OCI-LY1 (cell line): ENCODE data around the gene AKT1.
A peak's percentile ranks its signal among the peaks of the same experiment; 100 is the strongest.

Source experiments
- H2AFZ ChIP-seq: fragments of 200-600 bp; sonication (generic), shearing (Covaris generic); 2 replicates; pipeline ENCODE4 v1.6.0; 2014; ENCODE audit warnings: antibody characterized with exemption, mild to moderate bottlenecking, low read length
- H3F3A ChIP-seq: fragments of 200-600 bp; sonication (generic), shearing (Covaris generic); 2 replicates; pipeline ENCODE4 v1.6.0; 2014; ENCODE audit warnings: mild to moderate bottlenecking, antibody characterized with exemption, low read length, moderate library complexity; ENCODE audit not compliant: insufficient read depth
- H3K27ac ChIP-seq: fragments of 200-600 bp; sonication (generic); 2 replicates; pipeline ENCODE4 v1.5.1; 2014; ENCODE audit warnings: low read length, mixed run types, mild to moderate bottlenecking, low read depth; ENCODE audit not compliant: poor library complexity, severe bottlenecking
- H3K27me3 ChIP-seq: fragments of 200-600 bp; sonication (generic); 2 replicates; pipeline ENCODE4 v1.6.0; 2014; ENCODE audit warnings: antibody characterized with exemption, mild to moderate bottlenecking, low read length, moderate library complexity; ENCODE audit not compliant: insufficient read depth
- H3K36me3 ChIP-seq: fragments of 200-600 bp; sonication (generic); 2 replicates; pipeline ENCODE4 v1.6.1; 2014; ENCODE audit warnings: mild to moderate bottlenecking, antibody characterized with exemption, low read length, moderate library complexity, mixed read lengths; ENCODE audit not compliant: insufficient read depth
- H3K4me1 ChIP-seq: fragments of 200-600 bp; sonication (generic); 2 replicates; pipeline ENCODE4 v1.5.1; 2014; ENCODE audit warnings: mild to moderate bottlenecking, low read length, moderate library complexity; ENCODE audit not compliant: insufficient read depth, severe bottlenecking
- H3K4me2 ChIP-seq: fragments of 200-600 bp; sonication (generic), shearing (Covaris generic); 2 replicates; pipeline ENCODE4 v1.6.1; 2014; ENCODE audit warnings: low read length
- H3K4me3 ChIP-seq: fragments of 200-600 bp; sonication (generic); 2 replicates; pipeline ENCODE4 v1.5.1; 2014; ENCODE audit warnings: low read length, low read depth, mild to moderate bottlenecking, mixed read lengths; ENCODE audit not compliant: poor library complexity, severe bottlenecking
- H3K79me2 ChIP-seq: fragments of 200-600 bp; shearing (Covaris generic); 2 replicates; pipeline ENCODE4 v1.6.1; 2016; ENCODE audit warnings: mixed run types, low read length, mixed read lengths; ENCODE audit not compliant: insufficient read depth
- H3K9ac ChIP-seq: fragments of 200-600 bp; sonication (generic), shearing (Covaris generic); 2 replicates; pipeline ENCODE4 v1.6.1; 2014; ENCODE audit warnings: mild to moderate bottlenecking, low read length, mixed read lengths
- H3K9me2 ChIP-seq: fragments of 200-600 bp; sonication (generic), shearing (Covaris generic); 2 replicates; pipeline ENCODE4 v1.6.1; 2014; ENCODE audit warnings: low read depth, mild to moderate bottlenecking, low read length, mixed read lengths
- H3K9me3 ChIP-seq: fragments of 200-600 bp; shearing (Covaris generic); 2 replicates; pipeline ENCODE4 v1.6.1; 2014; ENCODE audit warnings: low read length, mixed read lengths
- H4K20me1 ChIP-seq: fragments of 200-600 bp; sonication (generic), shearing (Covaris generic); 2 replicates; pipeline ENCODE4 v1.6.0; 2016; ENCODE audit warnings: mild to moderate bottlenecking, low read length; ENCODE audit not compliant: insufficient read depth
- EZH2 ChIP-seq: fragments of 200-600 bp; sonication (generic), shearing (Covaris generic); IDR thresholded peaks from 2 replicates; pipeline ENCODE4 v1.8.0; 2017; ENCODE audit warnings: borderline replicate concordance, mixed run types, mild to moderate bottlenecking, antibody characterized with exemption, low read length, moderate library complexity, mixed read lengths
- TF ChIP-seq, protein P1 (sequence below): fragments of 200-600 bp; sonication (generic), shearing (Covaris generic); IDR thresholded peaks from 2 replicates; pipeline ENCODE4 v1.5.1; 2017; ENCODE audit warnings: mild to moderate bottlenecking, antibody characterized with exemption, low read length, moderate library complexity, mixed read lengths

AKT1 gene

DNA sequence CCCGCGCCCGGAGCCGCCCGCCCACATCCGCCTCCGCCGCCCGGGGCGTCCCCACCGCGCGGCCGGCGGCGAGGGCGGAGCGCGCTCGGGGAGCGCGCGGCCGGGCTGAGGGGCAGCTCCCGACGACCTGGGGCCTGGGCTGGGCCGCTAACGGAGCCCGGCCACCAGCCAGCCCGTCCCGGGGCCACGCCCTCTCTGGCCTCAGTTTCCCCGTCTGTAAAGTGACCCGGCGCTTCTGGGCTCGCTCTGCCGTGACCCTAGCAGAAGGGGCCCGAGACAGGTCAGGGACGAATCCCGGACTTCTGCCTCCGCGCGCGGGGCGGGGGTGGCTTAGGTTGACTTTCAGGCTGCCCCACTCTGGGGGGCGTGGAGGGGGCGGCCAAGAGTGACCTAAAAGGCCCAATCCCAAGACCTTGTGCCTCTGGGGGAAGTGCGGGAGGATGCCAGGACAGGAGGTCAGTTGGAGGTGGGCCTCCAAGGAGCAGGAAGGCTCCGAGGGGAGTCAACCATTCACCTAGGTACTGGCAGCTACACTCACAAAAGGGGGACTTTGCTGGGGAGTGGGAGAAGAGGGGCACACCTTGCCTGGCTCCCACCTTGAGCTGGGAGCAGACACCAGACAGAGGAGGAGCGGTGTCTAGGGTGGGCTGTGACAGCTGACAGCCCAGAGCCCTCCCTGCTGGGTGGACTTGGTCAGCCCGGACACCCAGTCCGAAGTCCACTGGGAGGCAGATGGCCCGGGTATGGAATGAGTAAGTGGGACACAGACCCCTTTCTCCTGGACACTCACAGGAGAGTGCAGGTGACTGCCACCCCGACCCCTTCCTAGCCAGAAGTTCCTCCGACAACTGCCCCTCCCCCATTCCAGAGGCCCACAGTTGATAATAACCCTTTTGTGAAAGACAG is 486 bp upstream of the AKT1 start:
- H3K4me2 ChIP-seq, result peak overlapping the region; percentile 71
- peak overlapping the region; percentile 55 for H3K4me3 ChIP-seq
- H3K27me3 ChIP-seq, result peaks cover 5% of the 10 kb centered on the region; the same call in 1 of the 2 replicates
- peaks cover 9% of the 10 kb centered on the region for H3F3A ChIP-seq
- H3K36me3 ChIP-seq, result peaks cover 7% of the 10 kb centered on the region; the same call in 1 of the 2 replicates
- peak overlapping the region; percentile 61; the same call in 1 of the 2 replicates for H3K9ac ChIP-seq
- no peak overlapping the region for H2AFZ ChIP-seq
- peaks cover 31% of the 10 kb centered on the region for H3K4me1 ChIP-seq
- H3K27ac ChIP-seq, result no peak overlapping the region
- H3K79me2 ChIP-seq, result no peaks in the 10 kb centered on the region
- no peaks in the 10 kb centered on the region for H4K20me1 ChIP-seq
- no peaks in the 10 kb centered on the region for H3K9me3 ChIP-seq
- TF ChIP-seq, protein P1, sequence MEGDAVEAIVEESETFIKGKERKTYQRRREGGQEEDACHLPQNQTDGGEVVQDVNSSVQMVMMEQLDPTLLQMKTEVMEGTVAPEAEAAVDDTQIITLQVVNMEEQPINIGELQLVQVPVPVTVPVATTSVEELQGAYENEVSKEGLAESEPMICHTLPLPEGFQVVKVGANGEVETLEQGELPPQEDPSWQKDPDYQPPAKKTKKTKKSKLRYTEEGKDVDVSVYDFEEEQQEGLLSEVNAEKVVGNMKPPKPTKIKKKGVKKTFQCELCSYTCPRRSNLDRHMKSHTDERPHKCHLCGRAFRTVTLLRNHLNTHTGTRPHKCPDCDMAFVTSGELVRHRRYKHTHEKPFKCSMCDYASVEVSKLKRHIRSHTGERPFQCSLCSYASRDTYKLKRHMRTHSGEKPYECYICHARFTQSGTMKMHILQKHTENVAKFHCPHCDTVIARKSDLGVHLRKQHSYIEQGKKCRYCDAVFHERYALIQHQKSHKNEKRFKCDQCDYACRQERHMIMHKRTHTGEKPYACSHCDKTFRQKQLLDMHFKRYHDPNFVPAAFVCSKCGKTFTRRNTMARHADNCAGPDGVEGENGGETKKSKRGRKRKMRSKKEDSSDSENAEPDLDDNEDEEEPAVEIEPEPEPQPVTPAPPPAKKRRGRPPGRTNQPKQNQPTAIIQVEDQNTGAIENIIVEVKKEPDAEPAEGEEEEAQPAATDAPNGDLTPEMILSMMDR, result no peak
- no peak for TF ChIP-seq EZH2
- no peaks in the 10 kb centered on the region for H3K9me2 ChIP-seq

DNA sequence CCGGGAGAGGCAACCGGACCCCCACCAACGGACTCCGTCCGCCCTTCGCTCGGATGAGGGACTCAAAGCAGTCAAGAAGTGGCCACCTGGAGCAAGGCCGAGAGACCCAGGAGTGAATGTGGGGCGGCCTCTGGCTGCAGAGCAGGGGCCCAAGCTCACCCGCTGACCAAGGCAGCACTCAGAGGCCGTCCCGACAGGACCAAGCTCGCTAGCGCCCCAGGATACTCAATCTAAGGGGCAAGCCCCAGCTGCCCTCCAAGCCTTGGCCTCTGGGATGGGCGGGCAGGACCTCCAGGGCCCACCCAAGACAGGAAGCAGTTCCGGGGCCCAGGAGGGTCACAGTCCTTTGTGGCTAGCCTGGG is 936 bp downstream of the AKT1 start:
- Histone ChIP-seq H3K9ac (peak overlapping the region; percentile 78), H3K4me3 (peak overlapping the region; percentile 89), H3K9me3 (no peaks in the 10 kb centered on the region), H3K9me2 (no peaks in the 10 kb centered on the region), H3K4me1 (peaks cover 26% of the 10 kb centered on the region), H3K27me3 (peaks cover under 1% of the 10 kb centered on the region; the same call in 1 of the 2 replicates), H3F3A (peaks cover 4% of the 10 kb centered on the region), H4K20me1 (no peaks in the 10 kb centered on the region), H2AFZ (no peak overlapping the region), H3K79me2 (no peaks in the 10 kb centered on the region), H3K36me3 (peaks cover 15% of the 10 kb centered on the region; the same call in 1 of the 2 replicates), H3K27ac (peak overlapping the region; percentile 2), H3K4me2 (peak overlapping the region; percentile 96)
- TF ChIP-seq EZH2, result no peak
- TF ChIP-seq, protein P1, result peak; percentile 19; the same call in 1 of the 2 replicates

DNA sequence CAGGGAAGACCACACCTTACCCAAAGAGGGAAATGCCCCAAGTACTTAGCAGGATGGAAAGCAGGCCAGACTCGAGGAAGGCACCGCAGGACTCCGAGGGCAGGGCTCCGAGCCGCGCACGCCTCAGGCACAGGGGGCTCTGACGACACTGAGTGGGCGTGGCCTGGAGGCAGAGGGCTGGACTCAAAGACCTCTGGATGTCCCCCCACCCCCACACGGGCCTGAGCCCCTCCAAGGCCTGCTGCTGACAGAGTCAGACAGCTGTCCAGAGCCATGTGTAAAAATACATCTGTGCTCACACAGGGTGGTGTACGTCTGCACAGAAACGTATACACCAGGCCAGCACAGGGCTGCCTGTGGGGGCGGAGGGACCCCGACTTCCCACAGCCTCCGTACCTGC is 1.4 kb downstream of the AKT1 start:
- H3K4me2 ChIP-seq, result peak overlapping the region; percentile 96
- peak overlapping the region; percentile 78 for H3K9ac ChIP-seq
- H3F3A ChIP-seq, result 0 out of 2 replicates have a peak, but pooled peaks cover under 1% of the 10 kb centered on the region
- H3K36me3 ChIP-seq, result peaks cover 20% of the 10 kb centered on the region; the same call in 1 of the 2 replicates
- peak overlapping the region; percentile 89 for H3K4me3 ChIP-seq
- no peaks in the 10 kb centered on the region for H3K79me2 ChIP-seq
- no peaks in the 10 kb centered on the region for H3K27me3 ChIP-seq
- H3K27ac ChIP-seq, result peak overlapping the region; percentile 6
- no peaks in the 10 kb centered on the region for H3K9me3 ChIP-seq
- no peak overlapping the region for H2AFZ ChIP-seq
- H3K9me2 ChIP-seq, result no peaks in the 10 kb centered on the region
- H4K20me1 ChIP-seq, result no peaks in the 10 kb centered on the region
- peaks cover 26% of the 10 kb centered on the region for H3K4me1 ChIP-seq
- TF ChIP-seq, protein P1, result no peak
- no peak for TF ChIP-seq EZH2
